GM12873 (cell line): ENCODE results near the gene UNC13B.

Source experiments
- CTCF ChIP-seq: IDR thresholded peaks from 2 replicates; pipeline ENCODE4 v1.5.1; 2012; ENCODE audit warnings: low read depth, mild to moderate bottlenecking, moderate library complexity, low read length, control low read depth; ENCODE audit not compliant: insufficient read depth; ENCODE audit errors: missing control alignments

The UNC13B gene

GRCh38 chr9:35116898-35117551 lies 44.8 kb upstream of the UNC13B start:
- peak; percentile 96 for TF ChIP-seq CTCF

- TF ChIP-seq CTCF: no peak
Measured at GRCh38 chr9:35134920-35135319, 26.9 kb upstream of the UNC13B start.

- no peak for TF ChIP-seq CTCF
Measured at GRCh38 chr9:35135988-35136387, 25.8 kb upstream of the UNC13B start.

- no peak for TF ChIP-seq CTCF
Measured at GRCh38 chr9:35136866-35137265, 24.9 kb upstream of the UNC13B start.

GRCh38 chr9:35140093-35140492 lies 21.7 kb upstream of the UNC13B start:
- TF ChIP-seq CTCF: no peak

- no peak for TF ChIP-seq CTCF
Measured at GRCh38 chr9:35142037-35142436, 19.8 kb upstream of the UNC13B start.

- no peak for TF ChIP-seq CTCF
Measured at GRCh38 chr9:35152926-35153325, 8.9 kb upstream of the UNC13B start.
